Measurements from ENCODE around the gene SLC39A7. TPM values are rescaled to one million over a fixed set of nuclear protein-coding genes. Genes with fewer than 3 reads are reported as not detected.

Gene SLC39A7
- total and polyA plus RNA-seq, 4 donors: 8.9 to 112 (median 71.1) TPM

GRCh38 chr6:33206864-33207551 lies 6.3 kb downstream of the SLC39A7 start (continued):
- TF ChIP-seq YY1 (IDR thresholded peaks at IDR 0.05) (no peak), HNF4G (IDR thresholded peaks at IDR 0.05) (no peak), TAF1 (conservative IDR thresholded peaks at IDR 0.05) (no peak), HNF4A (conservative IDR thresholded peaks at IDR 0.05) (no peak), EGR1 (IDR thresholded peaks at IDR 0.05; ENCODE audit: low read depth in 2 of 2) (no peak), NR2F2 (IDR thresholded peaks at IDR 0.05) (no peak), RXRA (IDR thresholded peaks at IDR 0.05) (no peak), MAX (IDR thresholded peaks at IDR 0.05) (no peak), FOXA2 (IDR thresholded peaks at IDR 0.05) (no peak), JUND (IDR thresholded peaks at IDR 0.05) (no peak), GABPA (IDR thresholded peaks at IDR 0.05 in 1 of 2, conservative IDR thresholded peaks at IDR 0.05 in 1 of 2) (no peak)

DNA sequence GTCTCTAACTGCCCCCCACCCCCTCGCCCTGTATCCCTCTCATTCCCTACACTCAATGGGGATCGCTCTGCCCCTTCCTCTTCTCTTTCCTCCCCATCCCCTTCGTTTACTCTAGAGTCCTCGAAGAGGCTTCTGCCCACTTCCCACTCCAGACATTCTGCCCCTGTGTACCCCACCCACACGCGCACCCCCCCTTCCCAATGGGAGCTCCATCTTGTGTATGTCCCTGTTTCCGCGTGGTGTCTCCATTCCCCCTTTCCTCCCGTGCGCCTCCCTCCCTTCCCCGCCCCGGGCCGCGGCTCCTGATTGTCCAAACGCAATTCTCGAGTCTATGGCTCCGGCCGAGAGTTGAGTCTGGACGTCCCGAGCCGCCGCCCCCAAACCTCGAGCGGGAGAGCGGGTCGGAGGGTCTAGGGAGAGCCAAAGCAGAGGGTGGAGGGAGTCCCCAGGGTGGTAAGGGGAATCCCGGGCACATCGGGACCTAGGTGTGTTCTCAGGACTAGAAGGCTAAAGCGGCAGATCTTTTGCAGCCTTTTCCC lies 7.0 kb downstream of the SLC39A7 start:
- H3K4me1 ChIP-seq (ENCODE audit: control insufficient read depth in 4 of 4, insufficient read depth in 4 of 4, low read length in 3 of 4): peaks cover 7 to 40% (median 23%) of the 10 kb centered on the region in 4 donors
- no peak for DNase-seq (ENCODE audit: low spot score)
- WGBS: 2% methylated on average over 29 of the region's 29 CpGs

More for the DNA sequence above, 7.0 kb downstream of the SLC39A7 start:
- Histone ChIP-seq H3K27ac (ENCODE audit: low read depth in 1 of 2, low read length in 2 of 2) (peak overlapping the region; percentile 93 to 94), H3K9me3 (ENCODE audit: control insufficient read depth in 4 of 4, low read length in 3 of 4) (no peaks in the 10 kb centered on the region), H3K27me3 (ENCODE audit: control insufficient read depth in 4 of 4, insufficient read depth in 4 of 4, low read length in 3 of 4) (no peaks in the 10 kb centered on the region), H3K36me3 (ENCODE audit: control insufficient read depth in 4 of 4, insufficient read depth in 3 of 4, low read depth in 1 of 4, low read length in 3 of 4) (peaks cover 3 to 30% (median 15%) of the 10 kb centered on the region in 4 donors), H3K9ac (ENCODE audit: low read depth in 1 of 2, low read length in 2 of 2) (peak overlapping the region; percentile 95 to 96), H3K4me3 (ENCODE audit: low read depth in 1 of 3, low read length in 3 of 3) (peak overlapping the region; percentile 68 to 84 (median 80))
- no peak for TF ChIP-seq MAX (IDR thresholded peaks at IDR 0.05)
- TF ChIP-seq EGR1 (IDR thresholded peaks at IDR 0.05; ENCODE audit: low read depth in 2 of 2): no peak
- TF ChIP-seq RXRA (IDR thresholded peaks at IDR 0.05): no peak
- TF ChIP-seq ZBTB33 (IDR thresholded peaks at IDR 0.05): no peak
- TF ChIP-seq GABPA (IDR thresholded peaks at IDR 0.05 in 1 of 2, conservative IDR thresholded peaks at IDR 0.05 in 1 of 2): no peak
- TF ChIP-seq TAF1 (conservative IDR thresholded peaks at IDR 0.05): no peak
- TF ChIP-seq FOXA1 (IDR thresholded peaks at IDR 0.05): no peak
- no peak for TF ChIP-seq NR2F2 (IDR thresholded peaks at IDR 0.05)
- TF ChIP-seq SP1 (IDR thresholded peaks at IDR 0.05): no peak
- TF ChIP-seq, protein P1, sequence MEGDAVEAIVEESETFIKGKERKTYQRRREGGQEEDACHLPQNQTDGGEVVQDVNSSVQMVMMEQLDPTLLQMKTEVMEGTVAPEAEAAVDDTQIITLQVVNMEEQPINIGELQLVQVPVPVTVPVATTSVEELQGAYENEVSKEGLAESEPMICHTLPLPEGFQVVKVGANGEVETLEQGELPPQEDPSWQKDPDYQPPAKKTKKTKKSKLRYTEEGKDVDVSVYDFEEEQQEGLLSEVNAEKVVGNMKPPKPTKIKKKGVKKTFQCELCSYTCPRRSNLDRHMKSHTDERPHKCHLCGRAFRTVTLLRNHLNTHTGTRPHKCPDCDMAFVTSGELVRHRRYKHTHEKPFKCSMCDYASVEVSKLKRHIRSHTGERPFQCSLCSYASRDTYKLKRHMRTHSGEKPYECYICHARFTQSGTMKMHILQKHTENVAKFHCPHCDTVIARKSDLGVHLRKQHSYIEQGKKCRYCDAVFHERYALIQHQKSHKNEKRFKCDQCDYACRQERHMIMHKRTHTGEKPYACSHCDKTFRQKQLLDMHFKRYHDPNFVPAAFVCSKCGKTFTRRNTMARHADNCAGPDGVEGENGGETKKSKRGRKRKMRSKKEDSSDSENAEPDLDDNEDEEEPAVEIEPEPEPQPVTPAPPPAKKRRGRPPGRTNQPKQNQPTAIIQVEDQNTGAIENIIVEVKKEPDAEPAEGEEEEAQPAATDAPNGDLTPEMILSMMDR (IDR thresholded peaks at IDR 0.05; ENCODE audit: low read depth, low read length, missing input control): no peak
- TF ChIP-seq FOXA2 (IDR thresholded peaks at IDR 0.05): no peak
- TF ChIP-seq, protein P2, sequence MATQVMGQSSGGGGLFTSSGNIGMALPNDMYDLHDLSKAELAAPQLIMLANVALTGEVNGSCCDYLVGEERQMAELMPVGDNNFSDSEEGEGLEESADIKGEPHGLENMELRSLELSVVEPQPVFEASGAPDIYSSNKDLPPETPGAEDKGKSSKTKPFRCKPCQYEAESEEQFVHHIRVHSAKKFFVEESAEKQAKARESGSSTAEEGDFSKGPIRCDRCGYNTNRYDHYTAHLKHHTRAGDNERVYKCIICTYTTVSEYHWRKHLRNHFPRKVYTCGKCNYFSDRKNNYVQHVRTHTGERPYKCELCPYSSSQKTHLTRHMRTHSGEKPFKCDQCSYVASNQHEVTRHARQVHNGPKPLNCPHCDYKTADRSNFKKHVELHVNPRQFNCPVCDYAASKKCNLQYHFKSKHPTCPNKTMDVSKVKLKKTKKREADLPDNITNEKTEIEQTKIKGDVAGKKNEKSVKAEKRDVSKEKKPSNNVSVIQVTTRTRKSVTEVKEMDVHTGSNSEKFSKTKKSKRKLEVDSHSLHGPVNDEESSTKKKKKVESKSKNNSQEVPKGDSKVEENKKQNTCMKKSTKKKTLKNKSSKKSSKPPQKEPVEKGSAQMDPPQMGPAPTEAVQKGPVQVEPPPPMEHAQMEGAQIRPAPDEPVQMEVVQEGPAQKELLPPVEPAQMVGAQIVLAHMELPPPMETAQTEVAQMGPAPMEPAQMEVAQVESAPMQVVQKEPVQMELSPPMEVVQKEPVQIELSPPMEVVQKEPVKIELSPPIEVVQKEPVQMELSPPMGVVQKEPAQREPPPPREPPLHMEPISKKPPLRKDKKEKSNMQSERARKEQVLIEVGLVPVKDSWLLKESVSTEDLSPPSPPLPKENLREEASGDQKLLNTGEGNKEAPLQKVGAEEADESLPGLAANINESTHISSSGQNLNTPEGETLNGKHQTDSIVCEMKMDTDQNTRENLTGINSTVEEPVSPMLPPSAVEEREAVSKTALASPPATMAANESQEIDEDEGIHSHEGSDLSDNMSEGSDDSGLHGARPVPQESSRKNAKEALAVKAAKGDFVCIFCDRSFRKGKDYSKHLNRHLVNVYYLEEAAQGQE (IDR thresholded peaks at IDR 0.05): no peak
- TF ChIP-seq, protein P3, sequence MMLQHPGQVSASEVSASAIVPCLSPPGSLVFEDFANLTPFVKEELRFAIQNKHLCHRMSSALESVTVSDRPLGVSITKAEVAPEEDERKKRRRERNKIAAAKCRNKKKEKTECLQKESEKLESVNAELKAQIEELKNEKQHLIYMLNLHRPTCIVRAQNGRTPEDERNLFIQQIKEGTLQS (IDR thresholded peaks at IDR 0.05): no peak
- no peak for TF ChIP-seq YY1 (IDR thresholded peaks at IDR 0.05)
- no peak for TF ChIP-seq JUND (IDR thresholded peaks at IDR 0.05)
- TF ChIP-seq RAD21 (IDR thresholded peaks at IDR 0.05): no peak
- no peak for TF ChIP-seq HNF4A (conservative IDR thresholded peaks at IDR 0.05)
- TF ChIP-seq HNF4G (IDR thresholded peaks at IDR 0.05): no peak

Data from liver (tissue), 9 donors.